Measurements from ENCODE around the gene YJEFN3.

DNA sequence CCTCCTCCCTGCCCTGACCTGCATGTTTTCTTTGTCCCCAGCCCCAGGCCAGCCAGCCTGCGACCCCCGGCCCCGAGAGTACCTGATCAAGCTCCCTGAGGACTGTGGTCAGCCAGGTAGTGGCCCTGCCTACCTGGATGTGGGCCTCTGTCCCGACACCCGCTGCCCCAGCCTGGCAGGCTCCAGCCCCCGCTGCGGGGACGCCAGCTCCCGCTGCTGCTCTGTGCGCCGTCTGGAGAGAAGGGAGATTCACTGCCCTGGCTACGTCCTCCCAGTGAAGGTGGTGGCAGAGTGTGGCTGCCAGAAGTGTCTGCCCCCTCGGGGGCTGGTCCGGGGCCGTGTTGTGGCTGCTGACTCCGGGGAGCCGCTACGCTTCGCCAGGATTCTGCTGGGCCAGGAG, 14.9 kb downstream of the YJEFN3 start:
- TF ChIP-seq POLR2AphosphoS5 (IDR thresholded peaks at IDR 0.05; ENCODE audit: borderline replicate concordance, low read depth, low read length) = no peak
- TF ChIP-seq EZH2 (IDR thresholded peaks at IDR 0.05) = no peak
- no peak for TF ChIP-seq FOXP2 (optimal IDR thresholded peaks at IDR 0.05; ENCODE audit: control extremely low read depth, extremely low read length, insufficient read depth)
